BLaER1 treated with 17β-estradiol and CSF1 and Interleukin-3, amounts not matched to agents 10 nM and 100 nM (cell line): Measurements from ENCODE around the gene CPNE7.
"Not testable (repeated sequence)": the region's sequence is repeated elsewhere in the genome, so short reads cannot be mapped to it uniquely, and the experiment has no call there.

Experiments
- H3K27ac ChIP-seq, 11 experiments: shearing (Covaris generic); formaldehyde crosslinking; 2 replicates each; pipeline ENCODE4 v1.8.1; 2022
- H3K27me3 ChIP-seq, 11 experiments: shearing (Covaris generic); formaldehyde crosslinking; 2 replicates each; pipeline ENCODE4 v1.8.1; 2022
- H3K36me3 ChIP-seq, 11 experiments: shearing (Covaris generic); formaldehyde crosslinking; 2 replicates each; pipeline ENCODE4 v1.8.1; 2022
- H3K4me1 ChIP-seq, 10 experiments: shearing (Covaris generic); formaldehyde crosslinking; 2 replicates each; pipeline ENCODE4 v1.8.1; 2022
- H3K4me2 ChIP-seq, 11 experiments: shearing (Covaris generic); formaldehyde crosslinking; 2 replicates each; pipeline ENCODE4 v1.8.1; 2022
- H3K4me3 ChIP-seq, 10 experiments: shearing (Covaris generic); formaldehyde crosslinking; 2 replicates each; pipeline ENCODE4 v1.8.1; 2022
- H3K9ac ChIP-seq, 11 experiments: shearing (Covaris generic); formaldehyde crosslinking; 2 replicates each; pipeline ENCODE4 v1.8.1; 2022
- H3K9me3 ChIP-seq, 11 experiments: shearing (Covaris generic); formaldehyde crosslinking; replicated peaks in 1 of 11; 2 replicates each; pipeline ENCODE4 v1.8.1; 2022
- H4K20me1 ChIP-seq, 11 experiments: shearing (Covaris generic); formaldehyde crosslinking; 2 replicates each; pipeline ENCODE4 v1.8.1; 2022
- Cebpa-rat ChIP-seq, 11 experiments: shearing (Covaris generic); IDR thresholded peaks; 2 replicates each; pipeline ENCODE4 v1.8.1; 2022

Gene CPNE7

DNA sequence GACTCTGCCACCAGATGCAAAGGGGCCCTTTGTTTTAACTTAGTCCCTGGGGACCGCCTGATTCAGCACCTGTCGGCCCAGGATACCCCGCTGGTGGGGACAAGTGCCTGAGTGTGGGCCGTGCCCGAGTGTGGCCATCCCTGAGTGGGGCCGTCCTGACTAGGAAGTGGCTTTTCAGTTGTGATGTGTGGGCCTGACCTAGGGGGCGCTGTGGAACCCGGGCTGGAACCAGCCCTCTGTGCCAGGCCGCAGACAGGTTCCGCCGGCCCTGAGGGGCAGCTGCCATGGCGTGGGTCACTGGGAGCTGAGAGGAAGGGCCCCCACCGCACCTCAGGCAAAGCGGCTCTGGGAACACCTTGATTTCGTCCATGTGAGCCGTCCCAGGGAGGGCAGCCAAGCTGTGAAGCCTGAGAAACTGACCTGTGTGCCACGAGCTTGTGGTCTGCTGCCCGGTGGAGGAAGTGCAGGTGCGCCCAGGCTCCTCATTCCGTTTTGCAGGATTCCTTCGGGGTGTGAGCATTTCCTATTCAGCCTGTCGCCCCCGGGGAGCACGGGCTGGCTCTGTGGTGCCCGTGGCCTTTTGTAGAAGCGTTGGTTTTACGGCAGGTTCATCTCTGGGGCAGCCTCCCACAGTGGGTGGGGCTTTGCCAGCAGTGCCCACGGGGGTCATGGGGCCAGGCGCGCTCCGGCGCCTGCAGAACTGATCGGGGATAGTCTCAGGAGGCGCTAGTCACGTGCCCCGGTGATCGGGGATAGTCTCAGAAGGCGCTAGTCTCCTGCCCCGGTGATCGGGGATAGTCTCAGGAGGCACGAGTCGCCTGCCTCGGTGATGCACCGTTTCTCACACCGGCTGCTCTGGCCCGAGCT lies 9.8 kb upstream of the CPNE7 start:
- peak overlapping the region; percentile 18 to 99 (median 94); a peak in 21 of 22 replicates for H3K9ac ChIP-seq
- peak overlapping the region; percentile 92 to 99 (median 97) for H3K4me2 ChIP-seq
- peaks cover 0 to 8% (median 0%) of the 10 kb centered on the region in 11 experiments; a peak in 2 of 22 replicates for H3K9me3 ChIP-seq
- peak overlapping the region in 9 of 10 experiments; percentile 6 to 99 (median 33); a peak in 10 of 20 replicates for H3K4me3 ChIP-seq
- peaks cover 45 to 50% (median 47%) of the 10 kb centered on the region in 10 experiments for H3K4me1 ChIP-seq
- no peak for TF ChIP-seq Cebpa-rat (IDR thresholded peaks at IDR 0.05)
- H3K27me3 ChIP-seq, result no peaks in the 10 kb centered on the region
- peak overlapping the region in 4 of 11 experiments; percentile 15 to 44 (median 24); a peak in 7 of 22 replicates for H3K27ac ChIP-seq
- peaks cover 38 to 55% (median 42%) of the 10 kb centered on the region in 11 experiments for H3K36me3 ChIP-seq
- H4K20me1 ChIP-seq, result peaks cover 61 to 88% (median 79%) of the 10 kb centered on the region in 11 experiments

DNA sequence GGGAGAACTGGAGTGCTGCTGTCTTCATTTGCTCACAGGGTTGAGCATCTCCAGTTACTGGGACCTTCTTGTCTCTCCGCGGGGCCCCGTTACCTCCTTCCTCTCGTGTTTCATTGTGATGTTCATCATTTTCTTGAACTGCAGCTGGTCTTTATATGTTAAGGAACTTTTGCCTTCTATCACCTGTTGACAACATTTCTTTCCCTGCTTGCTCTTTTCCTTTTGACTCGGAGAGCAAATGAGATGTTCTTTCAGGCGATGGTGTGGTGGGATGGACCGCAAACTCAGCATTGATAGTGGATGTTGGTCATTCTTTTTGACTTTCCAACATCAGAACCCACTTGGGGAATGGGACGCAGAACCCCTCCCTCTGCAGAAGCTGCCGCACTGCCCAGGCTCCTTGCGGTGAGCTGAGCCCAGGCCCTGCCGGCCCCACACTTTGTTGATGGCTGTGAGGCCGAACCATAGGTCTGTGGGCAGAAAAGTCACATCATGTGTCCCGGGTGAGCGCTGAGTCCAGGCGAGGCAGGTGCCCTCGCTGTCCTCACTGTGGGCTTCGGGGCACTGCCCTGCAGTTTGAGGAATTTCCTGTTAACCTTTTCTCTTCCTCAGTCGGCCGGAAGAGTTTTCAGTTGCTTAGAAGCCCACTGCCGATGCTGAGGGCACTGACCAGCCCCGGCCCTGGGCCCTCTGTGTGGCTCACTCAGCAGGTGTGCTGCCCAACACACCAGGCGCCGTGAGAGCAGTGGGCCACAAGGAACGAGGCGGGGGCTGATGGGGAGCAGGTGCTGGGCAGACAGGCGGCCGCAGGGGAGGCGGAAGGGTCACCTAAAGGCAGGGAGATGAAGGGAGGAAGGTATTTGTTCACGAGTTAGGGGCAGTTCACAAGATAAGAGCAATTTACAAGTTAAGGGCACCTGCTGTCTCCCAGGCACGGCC lies 7.6 kb upstream of the CPNE7 start:
- Histone ChIP-seq H3K27ac (no peak overlapping the region), H3K27me3 (no peaks in the 10 kb centered on the region), H3K9ac (no peak overlapping the region), H4K20me1 (peaks cover 39 to 66% (median 57%) of the 10 kb centered on the region in 11 experiments), H3K36me3 (peaks cover 20 to 35% (median 22%) of the 10 kb centered on the region in 11 experiments), H3K4me3 (no peak overlapping the region), H3K4me1 (peaks cover 49 to 55% (median 52%) of the 10 kb centered on the region in 10 experiments), H3K4me2 (no peak overlapping the region), H3K9me3 (no peaks in the 10 kb centered on the region)
- TF ChIP-seq Cebpa-rat (IDR thresholded peaks at IDR 0.05), result no peak

DNA sequence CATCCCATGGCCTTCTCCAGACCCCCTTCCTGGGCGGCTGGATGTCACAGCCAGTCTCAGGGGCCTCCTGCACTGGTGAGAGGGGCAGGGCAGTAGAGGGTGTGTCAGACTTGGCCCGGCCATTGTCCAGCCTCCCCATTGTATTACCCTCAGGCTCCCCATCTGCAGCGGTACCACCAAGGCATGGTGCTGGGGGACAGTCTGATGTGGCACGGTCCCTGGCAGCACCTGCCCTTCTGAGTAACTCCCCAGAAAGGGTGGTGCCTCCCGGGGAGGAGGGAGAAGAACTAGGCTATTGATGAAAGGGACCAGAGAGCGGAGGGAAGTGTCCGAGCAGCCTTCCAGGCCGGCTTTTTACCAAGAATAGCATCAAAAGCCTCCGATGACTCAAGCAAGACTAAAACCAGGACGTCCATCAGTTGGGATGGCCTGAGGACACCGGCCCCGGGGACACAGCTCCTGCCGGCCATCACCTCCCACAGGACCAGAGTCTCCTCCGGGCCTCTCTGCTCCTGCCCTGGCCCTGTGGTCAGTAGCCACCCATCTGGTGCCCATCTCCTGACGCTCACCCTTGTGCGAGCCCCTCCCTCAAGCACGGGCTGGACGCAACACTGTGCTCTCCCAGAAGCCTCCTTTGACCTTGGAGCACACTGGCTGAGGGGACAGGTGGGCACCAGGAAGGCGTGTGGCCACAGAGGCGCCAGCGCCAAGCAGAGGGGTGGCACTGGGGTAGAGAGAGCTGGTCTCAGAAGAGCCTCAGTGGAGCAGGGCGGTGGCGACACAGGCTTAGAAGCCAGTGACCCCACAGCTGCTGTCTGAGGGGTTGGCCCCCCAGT lies 5.8 kb upstream of the CPNE7 start:
- no peak overlapping the region for H3K4me2 ChIP-seq
- H3K4me3 ChIP-seq, result no peak overlapping the region
- peaks cover 21 to 48% (median 39%) of the 10 kb centered on the region in 11 experiments for H4K20me1 ChIP-seq
- peaks cover 47 to 55% (median 52%) of the 10 kb centered on the region in 10 experiments for H3K4me1 ChIP-seq
- H3K27me3 ChIP-seq, result no peaks in the 10 kb centered on the region
- H3K27ac ChIP-seq, result no peak overlapping the region
- H3K9me3 ChIP-seq, result no peaks in the 10 kb centered on the region
- no peak overlapping the region for H3K9ac ChIP-seq
- peaks cover 2 to 17% (median 4%) of the 10 kb centered on the region in 11 experiments; a peak in 21 of 22 replicates for H3K36me3 ChIP-seq
- TF ChIP-seq Cebpa-rat (IDR thresholded peaks at IDR 0.05), result no peak

DNA sequence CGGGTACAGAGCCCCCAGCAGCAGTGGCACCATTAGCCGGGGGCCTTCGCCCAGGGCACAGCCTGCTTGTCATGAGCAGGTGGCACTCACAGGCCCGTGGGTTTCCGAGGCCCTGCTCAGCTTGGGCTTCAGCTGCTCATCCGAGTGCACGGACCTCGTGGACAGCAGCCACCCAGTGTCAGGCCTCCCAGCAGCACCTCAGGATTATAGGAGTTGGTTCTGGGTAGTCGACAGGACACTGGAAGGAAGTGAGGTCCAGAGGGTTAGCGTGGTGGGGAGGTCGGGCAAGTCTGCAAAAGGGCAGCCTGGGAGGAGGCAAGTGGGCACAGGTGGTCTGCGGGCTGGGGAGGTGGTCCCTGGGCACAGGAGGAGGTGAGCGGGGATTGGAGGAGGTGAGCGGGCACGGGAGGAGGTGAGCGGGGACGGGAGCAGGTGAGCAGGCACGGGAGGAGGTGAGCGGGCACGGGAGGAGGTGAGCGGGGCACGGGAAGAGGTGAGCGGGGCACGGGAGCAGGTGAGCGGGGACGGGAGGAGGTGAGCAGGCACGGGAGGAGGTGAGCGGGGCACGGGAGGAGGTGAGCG lies 5.1 kb upstream of the CPNE7 start:
- Histone ChIP-seq H3K27ac (no peak overlapping the region), H3K4me1 (peaks cover 40 to 53% (median 45%) of the 10 kb centered on the region in 10 experiments), H3K4me2 (no peak overlapping the region), H3K27me3 (no peaks in the 10 kb centered on the region), H3K9ac (no peak overlapping the region), H3K4me3 (no peak overlapping the region), H3K9me3 (no peaks in the 10 kb centered on the region), H3K36me3 (peaks cover 0 to 14% (median 0%) of the 10 kb centered on the region in 11 experiments; a peak in 5 of 22 replicates), H4K20me1 (peaks cover 14 to 41% (median 32%) of the 10 kb centered on the region in 11 experiments)
- no peak for TF ChIP-seq Cebpa-rat (IDR thresholded peaks at IDR 0.05)

DNA sequence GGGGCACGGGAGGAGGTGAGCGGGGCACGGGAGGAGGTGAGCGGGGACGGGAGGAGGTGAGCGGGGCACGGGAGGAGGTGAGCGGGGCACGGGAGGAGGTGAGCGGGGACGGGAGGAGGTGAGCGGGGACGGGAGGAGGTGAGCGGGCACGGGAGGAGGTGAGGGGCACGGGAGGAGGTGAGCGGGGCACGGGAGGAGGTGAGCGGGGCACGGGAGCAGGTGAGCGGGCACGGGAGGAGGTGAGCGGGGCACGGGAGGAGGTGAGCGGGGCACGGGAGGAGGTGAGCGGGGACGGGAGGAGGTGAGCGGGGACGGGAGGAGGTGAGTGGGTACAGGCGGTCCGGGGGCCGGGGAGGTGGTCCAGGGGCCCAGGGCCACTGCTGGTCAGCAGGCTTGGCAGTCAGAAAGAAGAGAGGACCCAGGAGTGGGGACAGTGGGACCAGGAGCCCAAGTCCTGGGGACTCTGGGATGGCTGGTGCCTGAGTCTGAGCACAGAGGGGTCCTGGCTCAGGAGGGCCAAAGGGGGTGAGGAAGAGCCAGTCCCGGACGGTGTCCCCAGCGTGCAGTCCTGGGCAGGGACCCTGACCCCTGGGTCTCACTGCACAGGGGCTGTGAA lies 4.5 kb upstream of the CPNE7 start:
- H3K9ac ChIP-seq, result peak overlapping the region in 2 of 11 experiments; percentile 60 to 85; a peak in 3 of 22 replicates
- peaks cover 0 to 14% (median 0%) of the 10 kb centered on the region in 11 experiments; a peak in 5 of 22 replicates for H3K36me3 ChIP-seq
- not testable (repeated sequence) for H3K4me3 ChIP-seq, H3K27me3 ChIP-seq, H3K9me3 ChIP-seq
- peak overlapping the region in 4 of 11 experiments; percentile 56 to 71 (median 64); a peak in 5 of 22 replicates for H3K27ac ChIP-seq
- peaks cover 7 to 34% (median 25%) of the 10 kb centered on the region in 11 experiments; a peak in 21 of 22 replicates for H4K20me1 ChIP-seq
- peak overlapping the region; percentile 86 to 99 (median 95); a peak in 19 of 22 replicates for H3K4me2 ChIP-seq
- peaks cover 35 to 50% (median 42%) of the 10 kb centered on the region in 10 experiments for H3K4me1 ChIP-seq

DNA sequence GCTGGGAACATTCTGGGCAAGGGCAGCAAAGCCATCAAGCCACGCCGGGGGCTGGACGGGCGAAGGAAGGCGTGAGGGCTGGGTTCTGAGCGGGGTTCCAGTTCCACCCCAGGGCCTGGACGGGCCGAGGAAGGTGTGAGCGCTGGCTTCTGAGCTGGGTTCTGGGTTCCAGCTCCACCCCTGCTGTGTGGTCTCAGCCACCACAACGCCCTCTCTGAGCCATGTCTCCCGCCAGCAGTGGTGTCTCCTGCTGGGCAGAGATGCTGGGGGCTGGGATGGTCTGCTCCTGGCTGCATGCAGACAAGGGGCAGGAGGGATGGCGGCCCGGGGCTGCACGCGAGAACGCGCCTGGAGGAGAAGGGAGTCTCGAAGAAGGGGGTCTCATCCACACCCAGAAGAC lies 3.9 kb upstream of the CPNE7 start:
- H3K9ac ChIP-seq, result peak overlapping the region in 8 of 11 experiments; percentile 24 to 89 (median 68); a peak in 14 of 22 replicates
- H3K4me2 ChIP-seq, result peak overlapping the region; percentile 86 to 99 (median 95)
- no peak for TF ChIP-seq Cebpa-rat (IDR thresholded peaks at IDR 0.05)

DNA sequence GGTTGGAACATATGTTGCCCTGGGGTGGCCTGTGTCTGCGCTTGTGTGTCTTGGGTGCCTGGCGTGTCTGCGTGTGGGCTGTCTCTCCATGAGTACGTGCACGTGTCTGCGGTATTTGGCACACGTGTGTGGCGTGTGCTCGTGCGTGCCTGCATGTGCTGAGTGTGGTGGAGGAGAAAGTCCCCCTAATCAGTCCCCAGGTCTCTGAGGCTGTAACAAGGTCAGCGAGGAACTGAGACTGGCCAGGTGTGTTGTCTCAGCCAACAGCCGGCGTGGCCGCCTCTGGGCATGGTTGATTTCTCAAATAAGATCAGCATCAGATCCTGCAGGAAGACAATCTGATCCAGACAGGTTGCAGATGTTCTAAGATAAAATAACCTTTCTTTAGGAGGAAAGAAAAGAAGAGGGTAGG lies 3.5 kb upstream of the CPNE7 start:
- no peaks in the 10 kb centered on the region for H3K9me3 ChIP-seq
- peak overlapping the region; percentile 29 to 89 (median 77); a peak in 17 of 22 replicates for H3K9ac ChIP-seq
- peaks cover 0 to 15% (median 2%) of the 10 kb centered on the region in 11 experiments; a peak in 9 of 22 replicates for H3K36me3 ChIP-seq
- no peak for TF ChIP-seq Cebpa-rat (IDR thresholded peaks at IDR 0.05)
- peak overlapping the region; percentile 86 to 99 (median 95) for H3K4me2 ChIP-seq
- peaks cover 0 to 27% (median 15%) of the 10 kb centered on the region in 11 experiments; a peak in 16 of 22 replicates for H4K20me1 ChIP-seq
- peaks cover 38 to 55% (median 48%) of the 10 kb centered on the region in 10 experiments for H3K4me1 ChIP-seq
- H3K27ac ChIP-seq, result peak overlapping the region in 8 of 11 experiments; percentile 46 to 71 (median 61); a peak in 15 of 22 replicates
- no peaks in the 10 kb centered on the region for H3K27me3 ChIP-seq
- peak overlapping the region in 1 of 10 experiments; percentile 26; a peak in 1 of 20 replicates for H3K4me3 ChIP-seq

More for the DNA sequence above, 3.9 kb upstream of the CPNE7 start:
- Histone ChIP-seq H3K27me3 (no peaks in the 10 kb centered on the region), H3K4me3 (no peak overlapping the region), H3K27ac (peak overlapping the region in 8 of 11 experiments; percentile 46 to 71 (median 61); a peak in 14 of 22 replicates), H3K36me3 (peaks cover 0 to 14% (median 0%) of the 10 kb centered on the region in 11 experiments; a peak in 5 of 22 replicates), H3K9me3 (no peaks in the 10 kb centered on the region), H3K4me1 (peaks cover 38 to 51% (median 45%) of the 10 kb centered on the region in 10 experiments), H4K20me1 (peaks cover 2 to 29% (median 20%) of the 10 kb centered on the region in 11 experiments; a peak in 19 of 22 replicates)
